GM18519 (cell line): ENCODE measurements around the gene RBFOX2.
"Not testable (repeated sequence)": the region's sequence is repeated elsewhere in the genome, so short reads cannot be mapped to it uniquely, and the experiment has no call there.

Source experiments
- ATAC-seq: cut with Tn5 transposase; IDR thresholded peaks from one replicate; pipeline ENCODE4 v1.9.1; 2021; ENCODE audit warnings: mild to moderate bottlenecking, moderate library complexity; ENCODE audit not compliant: unreplicated experiment, low FRiP score

The RBFOX2 gene

DNA sequence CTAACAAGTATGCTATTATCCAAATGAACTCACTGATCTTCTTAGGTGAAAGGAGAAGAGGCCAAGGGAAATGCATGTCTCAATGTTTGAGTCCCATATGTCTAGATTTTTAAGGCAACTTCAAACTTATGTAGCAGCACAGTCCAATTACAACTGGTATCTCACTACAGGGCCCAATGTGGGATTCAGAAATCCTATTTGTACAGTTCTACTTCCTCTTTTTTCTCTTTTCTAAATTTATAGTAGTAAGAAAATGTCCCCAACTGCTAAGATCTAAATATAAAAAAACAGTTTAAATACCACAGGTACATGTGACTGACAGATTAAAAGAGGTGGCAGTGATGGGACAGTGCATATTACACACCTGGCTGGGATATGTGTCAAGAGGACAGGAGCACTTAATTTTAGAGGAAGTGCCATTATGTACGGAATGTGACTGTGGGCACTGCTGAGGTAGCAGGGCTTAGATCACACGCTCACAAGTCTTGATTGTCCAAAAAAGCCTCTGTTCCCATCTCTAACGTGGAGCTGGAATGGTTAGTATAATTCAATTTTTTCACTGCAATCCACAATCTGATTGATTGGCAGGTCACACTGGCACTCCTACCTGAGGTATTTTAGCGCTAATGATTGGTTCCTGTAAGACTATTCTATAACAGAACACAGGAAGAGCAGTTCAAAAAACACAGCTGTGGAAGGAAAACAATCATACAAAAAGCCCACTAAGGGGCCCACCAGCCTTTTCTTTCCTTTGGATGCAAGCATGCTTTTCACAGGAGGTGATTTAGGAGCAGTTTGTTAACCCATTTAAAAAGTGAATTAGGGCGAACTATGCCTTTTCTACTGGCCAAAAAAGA, 276.4 kb downstream of the RBFOX2 start:
- no peak for ATAC-seq

DNA sequence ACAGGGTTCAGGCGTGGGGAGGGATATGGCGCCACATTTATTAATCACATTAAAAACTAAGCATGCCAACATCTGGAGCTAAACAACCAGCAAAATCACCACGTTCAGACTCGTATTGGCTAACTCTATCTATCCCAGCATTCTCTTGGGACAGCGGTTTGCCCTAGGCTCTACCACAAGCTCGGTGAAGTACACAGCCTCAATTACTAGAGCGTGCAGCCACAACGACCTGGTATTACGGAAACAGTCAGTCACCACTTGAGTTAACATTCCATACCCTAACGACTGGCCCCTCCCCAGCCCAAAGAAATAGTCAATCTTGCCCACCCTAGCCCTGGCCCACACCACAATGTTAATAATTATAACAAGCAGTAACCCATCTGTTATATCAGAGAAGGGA, 278.8 kb downstream of the RBFOX2 start:
- ATAC-seq, result no peak

DNA sequence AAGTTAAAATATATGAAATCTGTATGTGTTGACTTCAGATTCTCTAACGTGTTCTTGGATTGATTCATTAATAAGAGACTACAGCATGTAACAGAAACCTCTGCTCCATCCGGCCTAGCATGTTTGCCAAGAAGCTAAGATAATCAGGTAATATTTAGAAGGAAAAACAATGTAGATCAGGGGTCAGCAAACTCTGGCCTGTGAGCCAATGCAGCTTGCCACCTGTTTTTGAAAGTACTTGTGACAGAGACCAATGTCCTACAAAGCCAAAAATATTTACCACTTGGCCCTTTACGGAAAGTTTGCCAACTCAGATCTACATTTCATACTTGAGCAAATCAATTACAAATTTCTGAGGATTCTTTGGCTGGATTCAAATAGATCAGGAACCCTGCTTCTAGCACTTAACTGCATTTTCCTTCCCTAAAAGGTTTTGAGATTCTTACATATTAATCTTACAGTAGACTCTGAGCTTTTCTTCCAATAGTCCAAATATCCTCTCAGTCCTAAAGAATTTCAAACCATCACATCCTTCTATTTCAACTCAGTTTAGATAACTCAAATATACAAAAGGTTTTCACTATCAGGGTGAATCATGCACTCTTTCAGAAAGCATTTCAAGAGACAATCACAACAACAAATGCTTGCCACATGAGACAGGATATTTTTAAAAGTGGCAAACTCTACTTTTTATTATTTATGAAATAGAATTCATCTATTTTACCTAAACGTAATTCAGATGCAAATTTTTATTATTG, 281.5 kb downstream of the RBFOX2 start:
- ATAC-seq, result no peak

- no peak for ATAC-seq
These were observed 282.4 kb downstream of the RBFOX2 start for GRCh38 chr22:35746248-35746647.

DNA sequence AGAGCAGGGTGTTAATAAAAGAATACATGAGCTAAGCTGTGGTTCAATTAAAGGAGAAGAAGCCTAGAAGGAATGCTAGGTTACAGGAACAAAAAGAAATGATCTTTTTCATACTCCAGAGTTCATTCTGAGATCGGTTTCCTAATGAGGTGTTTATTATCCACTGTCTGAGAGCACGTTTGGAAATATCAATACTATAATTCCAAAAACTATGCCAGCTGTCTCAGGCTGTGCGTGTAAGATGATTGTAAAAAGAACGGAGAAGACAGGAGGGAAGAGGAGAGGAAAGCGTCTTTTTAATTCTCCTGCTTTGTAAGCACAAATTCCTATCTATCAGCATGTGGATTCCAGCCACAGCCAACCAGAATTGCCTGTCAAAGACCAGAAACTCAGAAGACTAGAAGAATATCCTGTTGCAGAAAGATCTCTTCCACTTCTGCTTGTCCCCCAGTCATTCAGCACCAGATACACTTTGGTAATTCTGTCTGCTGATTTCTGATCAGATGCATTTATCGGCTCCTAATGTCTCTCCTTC, 285.2 kb downstream of the RBFOX2 start:
- no peak for ATAC-seq

- ATAC-seq, result no peak
These were observed 286.1 kb downstream of the RBFOX2 start for GRCh38 chr22:35742342-35743100.

DNA sequence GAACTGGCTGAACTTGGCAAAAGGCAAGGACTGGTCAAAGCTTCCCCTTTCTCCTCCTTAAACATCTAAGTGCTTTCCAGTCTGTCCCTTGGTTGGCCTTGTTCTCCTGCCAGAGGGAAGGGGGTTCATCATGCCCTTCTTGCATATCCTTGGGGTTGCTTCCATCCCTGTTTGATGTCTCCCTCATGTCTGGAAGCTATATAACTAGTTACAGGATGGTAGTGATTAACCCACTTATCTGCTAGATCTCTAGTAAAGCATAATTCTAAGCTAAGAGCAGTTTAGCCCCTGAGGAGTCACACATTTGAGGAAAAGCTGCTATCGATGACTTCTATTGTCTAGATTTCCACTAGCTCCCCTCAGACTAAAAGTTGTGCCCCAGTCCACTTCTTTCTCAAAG, 288.0 kb downstream of the RBFOX2 start:
- no peak for ATAC-seq

DNA sequence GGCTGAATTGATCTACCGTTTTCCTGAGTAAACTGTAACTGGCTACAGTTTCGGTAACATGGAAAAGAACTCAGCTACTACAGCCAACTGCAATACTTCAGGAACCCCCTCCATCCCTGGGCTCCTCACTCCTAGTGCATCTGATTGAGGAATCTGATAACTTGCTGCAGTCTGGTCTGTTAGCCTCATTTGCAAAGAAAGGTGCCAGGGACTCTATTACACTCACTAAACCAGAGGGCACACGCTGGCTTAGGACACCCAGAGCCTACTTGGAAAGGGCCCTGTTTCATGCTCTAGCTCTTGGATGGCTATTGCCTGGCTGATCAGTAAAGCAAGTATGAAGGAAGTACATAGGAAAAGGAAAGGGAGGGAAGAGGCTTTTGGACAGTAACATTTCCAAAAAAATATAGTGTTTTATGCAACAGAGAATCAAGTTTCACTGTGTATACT, 288.7 kb downstream of the RBFOX2 start:
- no peak for ATAC-seq

GRCh38 chr22:35739076-35739930, 289.3 kb downstream of the RBFOX2 start:
- ATAC-seq, result no peak

GRCh38 chr22:35737886-35738285, 290.7 kb downstream of the RBFOX2 start:
- not testable (repeated sequence) for ATAC-seq

DNA sequence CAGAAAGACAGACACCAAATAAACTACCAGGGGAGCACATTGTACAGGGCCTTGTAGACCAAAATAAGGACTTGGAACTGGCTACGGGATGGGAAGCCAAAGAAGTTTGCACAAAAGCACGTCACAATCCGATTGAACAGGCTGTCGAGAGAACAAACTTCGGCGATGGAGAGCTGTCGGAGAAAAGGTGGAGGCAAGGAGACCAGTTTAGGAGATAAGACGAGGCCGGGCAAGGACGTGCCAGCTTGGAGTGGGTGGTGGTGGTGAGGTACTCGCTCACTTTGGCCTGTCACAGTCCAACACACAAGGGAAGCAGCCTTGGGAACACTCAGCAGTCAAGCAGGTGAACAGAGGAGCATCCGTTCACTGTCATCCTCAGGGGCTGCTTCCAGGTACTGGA, 291.9 kb downstream of the RBFOX2 start:
- no peak for ATAC-seq

GRCh38 chr22:35736166-35736565, 292.5 kb downstream of the RBFOX2 start:
- no peak for ATAC-seq

- ATAC-seq, result no peak
These were observed 293.1 kb downstream of the RBFOX2 start for GRCh38 chr22:35735542-35735941.

- ATAC-seq, result no peak
These were observed 294.2 kb downstream of the RBFOX2 start for GRCh38 chr22:35734517-35734827.

- no peak for ATAC-seq
These were observed 294.7 kb downstream of the RBFOX2 start for GRCh38 chr22:35733791-35734516.

DNA sequence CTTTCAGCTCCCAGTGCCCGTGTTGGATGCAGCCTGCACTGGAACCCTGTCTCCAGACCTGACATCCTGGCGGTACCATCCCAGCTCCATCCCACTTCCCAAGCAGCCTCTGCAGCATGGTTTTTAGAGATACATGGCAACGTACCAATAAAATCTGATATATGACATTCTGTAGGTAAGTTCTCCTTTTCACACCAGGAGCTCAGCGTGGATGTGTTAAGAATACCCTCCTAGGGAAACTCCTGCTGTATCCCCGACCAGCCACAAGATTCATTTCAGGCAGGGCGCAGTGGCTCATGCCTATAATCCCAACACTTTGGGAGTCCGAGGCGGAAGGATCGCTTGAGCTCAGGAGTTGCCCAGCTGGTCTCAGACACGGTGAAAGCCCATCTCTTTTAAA, 295.6 kb downstream of the RBFOX2 start:
- ATAC-seq, result no peak

DNA sequence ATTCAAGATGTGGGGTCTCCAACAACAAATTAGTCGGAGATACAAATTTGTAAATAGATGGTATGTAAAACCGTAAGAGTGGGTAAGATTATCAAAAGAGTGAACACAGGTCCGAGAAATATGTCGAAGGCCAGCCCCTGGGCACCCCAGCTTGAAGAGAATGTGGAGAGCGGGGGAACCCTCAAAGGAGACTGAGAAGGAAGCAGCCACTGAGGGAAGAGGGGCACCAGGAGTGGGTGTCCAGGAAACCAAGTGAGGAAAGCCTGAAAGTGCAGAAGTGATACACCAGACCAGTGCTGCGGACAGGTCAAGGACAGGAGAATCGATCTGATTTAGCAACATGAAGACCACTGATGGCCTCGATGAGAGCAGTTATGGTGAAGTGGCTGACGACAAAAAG, 296.5 kb downstream of the RBFOX2 start:
- ATAC-seq, result no peak

- ATAC-seq, result no peak
These were observed 297.3 kb downstream of the RBFOX2 start for GRCh38 chr22:35731321-35731720.

DNA sequence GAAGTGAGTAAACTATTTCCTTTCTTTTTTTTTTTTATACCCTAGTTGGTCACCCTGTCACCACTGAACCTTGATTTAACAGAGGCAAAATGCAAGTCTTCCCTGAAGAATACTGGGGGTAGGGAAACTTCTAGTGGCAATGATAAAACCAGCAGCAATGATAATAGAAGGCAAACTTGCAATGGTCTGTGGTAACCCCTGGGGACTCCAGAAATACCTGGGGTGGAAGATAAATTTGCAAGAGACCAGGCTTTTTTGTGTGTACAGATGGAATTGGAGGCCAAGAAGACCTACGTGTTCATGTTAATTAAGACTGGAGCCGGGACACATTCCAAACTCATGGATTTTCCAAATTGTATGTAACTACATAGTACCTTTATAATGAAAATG, 299.3 kb downstream of the RBFOX2 start:
- no peak for ATAC-seq
